IMR-90 (cell line): Measurements from ENCODE around the gene DOHH. TPM values are rescaled to one million over a fixed set of nuclear protein-coding genes. Genes with fewer than 3 reads are reported as not detected.
A peak's percentile ranks its signal among the peaks of the same experiment; 100 is the strongest.

ENCODE experiments used
- ATAC-seq: fragments of 200-7000 bp; cut with Tn5 transposase; 2 replicates; pipeline ENCODE4 v1.9.1; 2020; ENCODE audit warnings: low read depth, mild to moderate bottlenecking, moderate library complexity
- BruUV-seq: library from RNA; stranded (reverse); fragments of 400-500 nt; replicated peaks from 2 replicates; lab custom pipeline; 2021; lab: Mats Ljungman, UMichigan
- CTCF ChIA-PET: fragments of 300-600 bp; formaldehyde crosslinking; extraction: SDS; loops from one replicate; lab custom pipeline; 2021; ENCODE audit warnings: antibody characterized with exemption; lab: Yijun Ruan, JAX
- POLR2A ChIA-PET: fragments of 300-600 bp; sonication (Branson Sonifier 250); formaldehyde crosslinking; loops from one replicate; lab custom pipeline; 2022; ENCODE audit warnings: antibody characterized with exemption; ENCODE audit not compliant: unreplicated experiment; lab: Charles Lee
- DNase-seq: peaks from one replicate; pipeline ENCODE4 v3.0.0; 2013
- H2AFZ ChIP-seq: replicated peaks from 2 replicates; pipeline ENCODE3; 2013; ENCODE audit warnings: low read length, mild to moderate bottlenecking; ENCODE audit not compliant: poor library complexity
- H2AK5ac ChIP-seq: 2 replicates; pipeline ENCODE4 v1.6.1; 2013; ENCODE audit warnings: low read depth, low read length, inconsistent platforms
- H2AK9ac ChIP-seq: replicated peaks from 2 replicates; pipeline ENCODE3; 2013; ENCODE audit warnings: mild to moderate bottlenecking, low read depth, low read length, moderate library complexity; ENCODE audit not compliant: poor library complexity
- H2BK120ac ChIP-seq: 2 replicates; pipeline ENCODE4 v1.6.1; 2013; ENCODE audit warnings: low read depth, low read length, inconsistent platforms
- H2BK15ac ChIP-seq: 3 replicates; pipeline ENCODE4 v1.6.1; 2013; ENCODE audit warnings: low read depth, low read length, inconsistent platforms
- H2BK20ac ChIP-seq: 2 replicates; pipeline ENCODE4 v1.6.1; 2013; ENCODE audit warnings: low read depth, mild to moderate bottlenecking, inconsistent platforms, low read length, moderate library complexity
- H2BK5ac ChIP-seq: 2 replicates; pipeline ENCODE4 v1.6.1; 2013; ENCODE audit warnings: mild to moderate bottlenecking, low read depth, low read length, inconsistent platforms; ENCODE audit not compliant: poor library complexity, severe bottlenecking
- H3K14ac ChIP-seq: replicated peaks from 2 replicates; pipeline ENCODE4 v1.6.1; 2013; ENCODE audit warnings: low read depth, low read length, inconsistent platforms
- H3K18ac ChIP-seq: 2 replicates; pipeline ENCODE4 v1.6.1; 2013; ENCODE audit warnings: low read depth, low read length, control low read depth
- H3K23ac ChIP-seq: 2 replicates; pipeline ENCODE4 v1.6.1; 2013; ENCODE audit warnings: low read depth, low read length, inconsistent platforms
- H3K27ac ChIP-seq: 2 replicates; pipeline ENCODE4 v1.5.1; 2013; ENCODE audit warnings: mild to moderate bottlenecking, control low read depth, low read length; ENCODE audit not compliant: insufficient read depth
- H3K27me3 ChIP-seq: 2 replicates; pipeline ENCODE4 v1.6.1; 2013; ENCODE audit warnings: low read length; ENCODE audit not compliant: control insufficient read depth, insufficient read depth
- H3K36me3 ChIP-seq: 2 replicates; pipeline ENCODE4 v1.6.1; 2013; ENCODE audit warnings: low read length, mixed read lengths; ENCODE audit not compliant: control insufficient read depth, insufficient read depth
- H3K4ac ChIP-seq: 2 replicates; pipeline ENCODE4 v1.6.1; 2013; ENCODE audit warnings: low read depth, low read length, inconsistent platforms
- H3K4me1 ChIP-seq: 2 replicates; pipeline ENCODE4 v1.6.1; 2013; ENCODE audit warnings: low read length, mixed read lengths; ENCODE audit not compliant: control insufficient read depth, insufficient read depth
- H3K4me2 ChIP-seq: 2 replicates; pipeline ENCODE4 v1.6.1; 2013; ENCODE audit warnings: low read depth, mild to moderate bottlenecking, control low read depth, low read length, moderate library complexity
- H3K4me3 ChIP-seq: 2 replicates; pipeline ENCODE4 v1.5.1; 2013; ENCODE audit warnings: low read depth, mild to moderate bottlenecking, control low read depth, low read length, moderate library complexity; ENCODE audit not compliant: insufficient read depth
- H3K56ac ChIP-seq: 2 replicates; pipeline ENCODE4 v1.6.1; 2013; ENCODE audit warnings: low read length, inconsistent platforms; ENCODE audit not compliant: insufficient read depth; ENCODE audit errors: extremely low read depth
- H3K79me1 ChIP-seq, 2 experiments: 2 replicates each; pipeline ENCODE4 v1.6.1; 2013; ENCODE audit warnings: low read length in 2 of 2, inconsistent platforms in 1 of 2, low read depth in 1 of 2
- H3K9ac ChIP-seq: 2 replicates; pipeline ENCODE4 v1.6.1; 2013; ENCODE audit warnings: low read depth, low read length, control low read depth
- H3K9me1 ChIP-seq: 2 replicates; pipeline ENCODE4 v1.6.1; 2013; ENCODE audit warnings: low read length, inconsistent platforms; ENCODE audit not compliant: insufficient read depth
- H3K9me3 ChIP-seq: 2 replicates; pipeline ENCODE4 v1.6.1; 2013; ENCODE audit warnings: low read length; ENCODE audit not compliant: control insufficient read depth, insufficient read depth
- H4K20me1 ChIP-seq: 2 replicates; pipeline ENCODE4 v1.6.1; 2013; ENCODE audit warnings: low read length, inconsistent platforms; ENCODE audit not compliant: insufficient read depth
- H4K5ac ChIP-seq: 2 replicates; pipeline ENCODE4 v1.6.1; 2013; ENCODE audit warnings: mild to moderate bottlenecking, low read depth, low read length, control low read depth
- H4K8ac ChIP-seq, 2 experiments: 2 replicates each; pipeline ENCODE4 v1.6.1; 2013; ENCODE audit warnings: low read depth in 2 of 2, low read length in 2 of 2, control low read depth in 1 of 2, inconsistent platforms in 1 of 2
- H4K91ac ChIP-seq: 2 replicates; pipeline ENCODE4 v1.6.1; 2013; ENCODE audit warnings: low read depth, low read length, inconsistent platforms; ENCODE audit not compliant: insufficient read depth
- CHD1 ChIP-seq: IDR thresholded peaks from 2 replicates; pipeline ENCODE4 v1.6.1; 2012; ENCODE audit warnings: low read depth, low read length, improper control_type of control experiment
- ELK1 ChIP-seq: fragments of 150-350 bp; IDR thresholded peaks from 2 replicates; pipeline ENCODE4 v1.6.1; 2016; ENCODE audit warnings: low read depth, mild to moderate bottlenecking, low read length, moderate library complexity, borderline replicate concordance
- MAZ ChIP-seq: IDR thresholded peaks from 2 replicates; pipeline ENCODE4 v1.6.1; 2012; ENCODE audit warnings: low read depth, mild to moderate bottlenecking, low read length, improper control_type of control experiment, moderate library complexity, borderline replicate concordance
- MXI1 ChIP-seq: IDR thresholded peaks from 2 replicates; pipeline ENCODE4 v1.6.1; 2012; ENCODE audit warnings: low read depth, mild to moderate bottlenecking, low read length, moderate library complexity, borderline replicate concordance
- NFE2L2 ChIP-seq: fragments of 150-350 bp; IDR thresholded peaks from 2 replicates; pipeline ENCODE4 v1.6.1; 2016; ENCODE audit warnings: low read depth, mild to moderate bottlenecking, low read length
- RAD21 ChIP-seq: IDR thresholded peaks from 2 replicates; pipeline ENCODE4 v1.6.1; 2012; ENCODE audit warnings: low read length, improper control_type of control experiment
- RCOR1 ChIP-seq: IDR thresholded peaks from 2 replicates; pipeline ENCODE4 v1.6.1; 2012; ENCODE audit warnings: mild to moderate bottlenecking, low read length, improper control_type of control experiment; ENCODE audit not compliant: insufficient replicate concordance
- RFX5 ChIP-seq: IDR thresholded peaks from 2 replicates; pipeline ENCODE4 v1.8.0; 2012; ENCODE audit warnings: low read depth, mild to moderate bottlenecking, low read length, moderate library complexity
- SMC3 ChIP-seq: fragments of 150-350 bp; IDR thresholded peaks from 2 replicates; pipeline ENCODE4 v1.6.1; 2016; ENCODE audit warnings: low read depth, mild to moderate bottlenecking, antibody characterized with exemption, low read length, moderate library complexity
- WGBS, 2 experiments: methylation state at CpG; one replicate each; pipeline versions ENCODE4 v1.1.5 to v1.1.7; 2013; ENCODE audit warnings: missing lambda C conversion rate in 2 of 2; ENCODE audit not compliant: insufficient read length in 1 of 2; ENCODE audit errors: extremely low coverage in 2 of 2; 5-methylcytosine and 5-hydroxymethylcytosine counted together
- dilution Hi-C: fragments of 300-500 bp; cut with HindIII; formaldehyde crosslinking; loops from one replicate; pipeline ENCODE4 v1.14.3; 2018; ENCODE audit warnings: low sequenced_read_pairs; ENCODE audit not compliant: unreplicated experiment
- in situ Hi-C: fragments of 300-500 bp; cut with MboI; formaldehyde crosslinking; loops from 3 replicates; pipeline ENCODE4 v1.14.3; 2019; ENCODE audit warnings: low sequenced_read_pairs, inconsistent platforms, mixed read lengths
- intact Hi-C: fragments of 100-400 bp; cut with micrococcal nuclease; formaldehyde crosslinking; loops from 2 replicates; pipeline ENCODE4 v1.10.0; 2022
- polyA plus RNA-seq, 3 experiments: library from polyadenylated mRNA; depleted of rRNA; stranded (reverse); fragments of >200 nt; gene quantifications; 2 replicates each; pipeline ENCODE4 v1.2.3, GENCODE V29; 2012; ENCODE audit warnings: low replicate concordance in 1 of 3
- total RNA-seq: library from RNA; depleted of rRNA; stranded (reverse); fragments of >200 nt; gene quantifications from 2 replicates; pipeline ENCODE4 v1.2.3, GENCODE V29; 2012

Gene DOHH
- total and polyA plus RNA-seq, 2 of the 4 experiments (the other 2 are of a cell fraction) = 3.2 to 9.2 TPM

- TF ChIP-seq ELK1 (no peak), SMC3 (no peak)
These were observed 20.6 kb downstream of the DOHH start (continued) for GRCh38 chr19:3479834-3480215.

GRCh38 chr19:3479177-3479833, 21.2 kb downstream of the DOHH start:
- Histone ChIP-seq H3K79me1 (no peaks in the 10 kb centered on the region), H2AK5ac (no peak overlapping the region), H3K14ac (no peak overlapping the region), H2BK5ac (no peak overlapping the region), H3K36me3 (no peaks in the 10 kb centered on the region), H3K23ac (no peak overlapping the region), H3K4me3 (no peak overlapping the region), H3K56ac (no peak overlapping the region), H2AFZ (no peak overlapping the region), H2AK9ac (no peak overlapping the region), H4K5ac (no peak overlapping the region), H2BK15ac (no peak overlapping the region), H3K9me1 (no peaks in the 10 kb centered on the region), H3K9me3 (no peaks in the 10 kb centered on the region; the same call in 1 of the 2 replicates), H2BK120ac (no peak overlapping the region), H3K4ac (no peak overlapping the region), H4K8ac (no peak overlapping the region), H2BK20ac (no peak overlapping the region), H3K4me1 (no peaks in the 10 kb centered on the region), H3K4me2 (no peak overlapping the region), H3K9ac (no peak overlapping the region), H3K27me3 (peaks cover 42% of the 10 kb centered on the region), H4K20me1 (no peaks in the 10 kb centered on the region), H3K27ac (no peak overlapping the region), H3K18ac (no peak overlapping the region), H4K91ac (no peak overlapping the region)
- ATAC-seq = peak; percentile 48; the same call in 1 of the 2 replicates
- dilution Hi-C loops (no loop called here), in situ Hi-C loops (loop anchor here (25.0 kb wide), 1 partner anchor 517 kb away; no protein-coding TSS in a partner anchor), intact Hi-C loops (no loop called here)
- no peak for TF ChIP-seq RAD21
- no peak for TF ChIP-seq MAZ
- no peak for TF ChIP-seq RFX5
- no peak for TF ChIP-seq RCOR1
- no peak for TF ChIP-seq MXI1
- no peak for TF ChIP-seq CHD1
- TF ChIP-seq NFE2L2 = no peak
- no peak for TF ChIP-seq SMC3
- ChIA-PET CTCF (interaction anchor here (0.6 to 1.5 kb wide), 2 partner anchors 125 to 174 kb away, joined by 3 to 4 read pairs; no protein-coding TSS in a partner anchor), POLR2A (no interaction called here)
- no peak for DNase-seq
- no TSS peak for BruUV-seq
- 48% methylated on average over 6 of the region's 7 CpGs; no CpG with 5 or more reads in 1 of the 2 experiments for WGBS, 2 experiments
